Stomach (tissue), 9 donors: ENCODE measurements around the gene FOXP3. TPM values are rescaled to one million over a fixed set of nuclear protein-coding genes. Genes with fewer than 3 reads are reported as not detected.
A peak's percentile ranks its signal among the peaks of the same experiment; 100 is the strongest.

Experiments used
- DNase-seq, 2 donors: peaks; one replicate each; pipeline versions ENCODE4 v3.0.0 to v3.0.0-alpha.2; 2013 to 2019
- H3K27ac ChIP-seq, 5 donors: fragments of 200-600 bp in 4 of 5; sonication (generic) in 4 of 5; one replicate each; pipeline ENCODE4 v1.5.1; 2013 to 2019; ENCODE audit warnings: mild to moderate bottlenecking in 1 of 5, moderate library complexity in 1 of 5
- H3K27me3 ChIP-seq, 3 donors: fragments of 200-600 bp; sonication (generic); one replicate each; pipeline ENCODE4 v1.5.1; 2017 to 2019; ENCODE audit warnings: mixed run types in 1 of 3
- H3K36me3 ChIP-seq, 4 donors: fragments of 200-600 bp; sonication (generic); 1 replicate in 3 of 4; 2 replicates in 1 of 4; pipeline ENCODE4 v1.5.1; 2016 to 2019
- H3K4me1 ChIP-seq, 4 donors: fragments of 200-600 bp; sonication (generic); one replicate each; pipeline ENCODE4 v1.5.1; 2016 to 2019
- H3K4me3 ChIP-seq, 4 donors: fragments of 200-600 bp; sonication (generic) in 3 of 4; one replicate each; pipeline ENCODE4 v1.5.1; 2016 to 2019; ENCODE audit warnings: mild to moderate bottlenecking in 1 of 4
- H3K9me3 ChIP-seq, 4 donors: fragments of 200-600 bp; sonication (generic); one replicate each; pipeline ENCODE4 v1.5.1; 2016 to 2019
- EP300 ChIP-seq: sonication (generic); formaldehyde crosslinking; IDR thresholded peaks from one replicate; pipeline ENCODE4 v1.6.1; 2017; ENCODE audit warnings: antibody characterized with exemption
- POLR2A ChIP-seq, 4 donors: fragments of 450-650 bp; IDR thresholded peaks; one replicate each; pipeline ENCODE4 v1.6.1; 2016; ENCODE audit warnings: antibody characterized with exemption in 4 of 4, control low read depth in 2 of 4, mild to moderate bottlenecking in 1 of 4, moderate library complexity in 1 of 4
- POLR2AphosphoS5 ChIP-seq, 3 donors: sonication (generic); formaldehyde crosslinking; IDR thresholded peaks; one replicate each; pipeline ENCODE4 v1.6.1; 2016; ENCODE audit warnings: antibody characterized with exemption in 3 of 3
- WGBS, 5 donors: extraction: QIAGEN DNeasy Blood & Tissue Kit in 3 of 5; methylation state at CpG; one replicate each; pipeline versions ENCODE4 v1.1.5 to v1.1.7; 2013 to 2018; 5-methylcytosine and 5-hydroxymethylcytosine counted together
- intact Hi-C: fragments of 100-400 bp; cut with DNase I; formaldehyde crosslinking; loops from one replicate; pipeline ENCODE4 v1.15.1; 2023; ENCODE audit warnings: low total_unique reads
- polyA plus RNA-seq, 3 donors: library from polyadenylated mRNA; stranded (reverse); fragments of 200-250 nt; gene quantifications; one replicate each; pipeline ENCODE4 v1.2.3, GENCODE V29; 2013
- total RNA-seq, 5 donors: library from RNA; depleted of rRNA; stranded (reverse); fragments of >200 nt; gene quantifications; one replicate each; pipeline versions ENCODE4 v1.1.0 to v1.2.3, GENCODE V29; 2014 to 2016
- TF ChIP-seq, protein P1 (sequence below), 7 experiments: fragments of 450-650 bp in 4 of 7; fragments of 200-600 bp in 3 of 7; sonication (generic) in 3 of 7; IDR thresholded peaks; one replicate each; pipeline ENCODE4 v1.5.1; 2016 to 2019; ENCODE audit warnings: antibody characterized with exemption in 7 of 7, control low read depth in 2 of 7, mild to moderate bottlenecking in 1 of 7
- donor health status: healthy with polysubstance abuse.
- donor health status: Bipolar disorder and iron deficiency.
- donor health status: healthy.

FOXP3 gene
- total and polyA plus RNA-seq, 8 donors = 0.12 to 0.88 TPM; not detected in 6

DNA sequence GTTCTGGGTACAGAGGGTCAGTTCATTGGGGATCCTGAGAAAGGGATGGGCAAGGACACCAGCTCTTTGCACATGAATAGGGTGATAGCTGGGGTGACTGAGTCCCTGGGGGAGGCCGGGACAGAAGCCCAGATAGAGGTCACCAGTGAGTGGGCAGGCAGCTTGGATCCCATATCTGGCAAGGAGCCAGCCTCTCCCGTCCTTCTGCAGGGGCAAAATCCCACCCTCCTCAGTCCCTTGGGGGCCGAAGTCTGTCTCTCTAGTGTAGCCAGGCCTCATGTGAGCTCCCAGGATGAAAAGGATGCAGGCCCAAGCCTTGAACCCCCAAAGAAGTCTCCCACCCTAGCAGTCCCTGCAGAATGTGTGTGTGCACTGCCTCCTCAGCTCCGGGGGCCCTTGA is 22.1 kb upstream of the FOXP3 start:
- DNase-seq = no peak
- WGBS, 5 donors = 57 to 100% (median 68%) methylated on average over 1 to 4 of the region's 4 CpGs
- intact Hi-C loops = loop anchor here (10.0 kb wide), 1 partner anchor 478 kb away; no protein-coding TSS in a partner anchor
- Histone ChIP-seq H3K27me3 (peaks cover 0 to 19% (median 0%) of the 10 kb centered on the region in 3 donors), H3K4me3 (no peak overlapping the region), H3K9me3 (no peaks in the 10 kb centered on the region), H3K4me1 (peaks cover 0 to 5% (median 0%) of the 10 kb centered on the region in 4 donors), H3K36me3 (peaks cover 0 to 12% (median 5%) of the 10 kb centered on the region in 4 donors), H3K27ac (no peak overlapping the region)
- TF ChIP-seq POLR2A (IDR thresholded peaks at IDR 0.05) (no peak), POLR2AphosphoS5 (IDR thresholded peaks at IDR 0.05) (no peak), EP300 (no peak)
- TF ChIP-seq, protein P1, sequence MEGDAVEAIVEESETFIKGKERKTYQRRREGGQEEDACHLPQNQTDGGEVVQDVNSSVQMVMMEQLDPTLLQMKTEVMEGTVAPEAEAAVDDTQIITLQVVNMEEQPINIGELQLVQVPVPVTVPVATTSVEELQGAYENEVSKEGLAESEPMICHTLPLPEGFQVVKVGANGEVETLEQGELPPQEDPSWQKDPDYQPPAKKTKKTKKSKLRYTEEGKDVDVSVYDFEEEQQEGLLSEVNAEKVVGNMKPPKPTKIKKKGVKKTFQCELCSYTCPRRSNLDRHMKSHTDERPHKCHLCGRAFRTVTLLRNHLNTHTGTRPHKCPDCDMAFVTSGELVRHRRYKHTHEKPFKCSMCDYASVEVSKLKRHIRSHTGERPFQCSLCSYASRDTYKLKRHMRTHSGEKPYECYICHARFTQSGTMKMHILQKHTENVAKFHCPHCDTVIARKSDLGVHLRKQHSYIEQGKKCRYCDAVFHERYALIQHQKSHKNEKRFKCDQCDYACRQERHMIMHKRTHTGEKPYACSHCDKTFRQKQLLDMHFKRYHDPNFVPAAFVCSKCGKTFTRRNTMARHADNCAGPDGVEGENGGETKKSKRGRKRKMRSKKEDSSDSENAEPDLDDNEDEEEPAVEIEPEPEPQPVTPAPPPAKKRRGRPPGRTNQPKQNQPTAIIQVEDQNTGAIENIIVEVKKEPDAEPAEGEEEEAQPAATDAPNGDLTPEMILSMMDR (IDR thresholded peaks at IDR 0.05) = no peak

DNA sequence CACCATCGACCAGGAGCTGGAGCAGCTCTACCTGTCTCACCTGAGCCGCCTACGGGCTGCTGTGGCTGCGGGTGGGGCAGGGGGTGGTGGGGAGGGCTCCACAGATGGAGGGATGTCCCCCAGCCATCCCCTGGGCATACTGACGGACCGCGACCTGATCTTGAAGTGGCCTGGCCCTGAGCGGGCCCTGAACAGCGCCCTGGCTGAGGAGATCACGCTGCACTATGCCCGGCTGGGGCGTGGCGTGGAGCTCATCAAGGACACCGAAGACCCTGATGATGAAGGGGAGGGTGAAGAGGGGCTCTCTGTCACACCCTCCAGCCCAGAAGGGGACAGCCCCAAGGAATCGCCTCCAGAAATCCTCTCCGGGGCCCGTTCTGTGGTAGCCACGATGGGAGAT is 21.6 kb upstream of the FOXP3 start:
- peaks cover 0 to 16% (median 0%) of the 10 kb centered on the region in 3 donors for H3K27me3 ChIP-seq
- 85 to 96% (median 90%) methylated on average over 4 to 18 of the region's 18 CpGs for WGBS, 5 donors
- H3K4me3 ChIP-seq = no peak overlapping the region
- intact Hi-C loops = loop anchor here (10.0 kb wide), 1 partner anchor 479 kb away; no protein-coding TSS in a partner anchor
- H3K9me3 ChIP-seq = no peaks in the 10 kb centered on the region
- H3K4me1 ChIP-seq = peaks cover 0 to 5% (median 0%) of the 10 kb centered on the region in 4 donors
- peaks cover 0 to 12% (median 5%) of the 10 kb centered on the region in 4 donors for H3K36me3 ChIP-seq
- TF ChIP-seq POLR2AphosphoS5 (IDR thresholded peaks at IDR 0.05) (no peak), POLR2A (IDR thresholded peaks at IDR 0.05) (no peak), EP300 (no peak)
- TF ChIP-seq, protein P1 (IDR thresholded peaks at IDR 0.05) = no peak
- no peak overlapping the region for H3K27ac ChIP-seq
- DNase-seq = no peak

DNA sequence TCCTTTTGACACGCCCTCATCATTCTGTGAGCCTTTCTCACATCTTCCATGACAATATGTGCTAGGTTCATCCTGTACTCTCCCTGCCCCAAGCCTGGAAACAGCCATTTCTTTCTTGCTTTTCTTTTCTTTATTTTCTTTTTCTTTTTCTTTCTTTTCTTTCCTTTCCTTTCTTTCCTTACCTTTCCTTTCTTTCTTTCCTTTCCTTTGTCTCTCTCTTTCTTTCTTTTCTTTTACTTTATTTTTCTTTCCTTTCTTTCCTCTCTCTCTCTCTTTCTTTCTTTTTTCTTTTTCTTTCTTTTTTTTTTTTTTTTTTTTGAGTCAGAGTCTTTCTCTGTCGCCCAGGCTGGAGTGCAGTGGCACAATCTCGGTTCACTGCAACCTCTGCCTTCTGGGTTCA is 19.7 kb upstream of the FOXP3 start:
- Histone ChIP-seq H3K27ac (no peak overlapping the region), H3K4me1 (peaks cover 0 to 5% (median 0%) of the 10 kb centered on the region in 4 donors), H3K27me3 (peaks cover 0 to 8% (median 0%) of the 10 kb centered on the region in 3 donors), H3K4me3 (no peak overlapping the region), H3K9me3 (no peaks in the 10 kb centered on the region), H3K36me3 (peaks cover 0 to 12% (median 5%) of the 10 kb centered on the region in 4 donors)
- TF ChIP-seq EP300 (no peak), POLR2A (IDR thresholded peaks at IDR 0.05) (no peak), POLR2AphosphoS5 (IDR thresholded peaks at IDR 0.05) (no peak)
- TF ChIP-seq, protein P1 (IDR thresholded peaks at IDR 0.05) = no peak
- DNase-seq = no peak
- 73 to 100% (median 82%) methylated on average over 2 to 3 of the region's 3 CpGs for WGBS, 5 donors
- intact Hi-C loops = loop anchor here (10.0 kb wide), 1 partner anchor 481 kb away; no protein-coding TSS in a partner anchor

DNA sequence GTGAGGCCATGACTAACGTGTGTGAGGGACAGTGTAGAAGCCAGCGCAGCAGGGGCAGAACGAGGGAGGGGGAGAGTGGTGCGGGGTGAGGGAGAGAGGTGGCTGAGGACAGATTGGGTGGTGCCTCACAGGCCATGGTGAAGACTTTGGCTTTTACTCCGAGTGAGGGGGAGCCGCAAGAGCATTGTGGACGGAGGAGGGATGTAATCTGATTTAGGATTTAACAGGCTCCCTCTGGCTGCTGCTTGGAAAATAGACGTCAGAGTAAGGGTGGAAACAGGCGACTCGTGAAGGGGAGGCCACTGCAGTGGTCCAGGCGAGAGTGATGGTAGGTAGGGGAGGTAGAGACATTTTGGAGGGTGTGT is 18.1 kb upstream of the FOXP3 start:
- H3K4me1 ChIP-seq = peaks cover 0 to 5% (median 0%) of the 10 kb centered on the region in 4 donors
- peaks cover 0 to 8% (median 0%) of the 10 kb centered on the region in 3 donors for H3K27me3 ChIP-seq
- no peak overlapping the region for H3K4me3 ChIP-seq
- DNase-seq = peak; percentile 25 to 68
- H3K9me3 ChIP-seq = no peaks in the 10 kb centered on the region
- no peak overlapping the region for H3K27ac ChIP-seq
- TF ChIP-seq, protein P1 (IDR thresholded peaks at IDR 0.05) = peak in 3 of 7 experiments; percentile 16 to 38 (median 36)
- no peak for TF ChIP-seq EP300
- peaks cover 0 to 12% (median 5%) of the 10 kb centered on the region in 4 donors for H3K36me3 ChIP-seq
- 18 to 43% (median 24%) methylated on average over 9 to 11 of the region's 11 CpGs for WGBS, 5 donors
- intact Hi-C loops = loop anchor here (10.0 kb wide), 1 partner anchor 482 kb away; no protein-coding TSS in a partner anchor
